HG03060 (cell line): Measurements from ENCODE around the gene SCN4B.

Source experiments
- ATAC-seq: cut with Tn5 transposase; IDR thresholded peaks from one replicate; pipeline ENCODE4 v1.9.1; 2021; ENCODE audit warnings: low read depth, moderate number of reproducible peaks; ENCODE audit not compliant: unreplicated experiment

Gene SCN4B

GRCh38 chr11:118154641-118155040, 2.0 kb upstream of the SCN4B start:
- no peak for ATAC-seq

- ATAC-seq, result no peak
These were observed 1.4 kb upstream of the SCN4B start for GRCh38 chr11:118153976-118154375.

- no peak for ATAC-seq
These were observed 893 bp upstream of the SCN4B start for GRCh38 chr11:118153516-118153915.

- ATAC-seq, result no peak
These were observed 537 bp downstream of the SCN4B start for GRCh38 chr11:118152020-118152551.

- ATAC-seq, result no peak
These were observed 1.2 kb downstream of the SCN4B start for GRCh38 chr11:118151431-118151830.

- ATAC-seq, result no peak
These were observed 3.1 kb downstream of the SCN4B start for GRCh38 chr11:118149493-118149892.

GRCh38 chr11:118148856-118149255, 3.8 kb downstream of the SCN4B start:
- ATAC-seq, result no peak

GRCh38 chr11:118148240-118148639, 4.4 kb downstream of the SCN4B start:
- ATAC-seq, result no peak

GRCh38 chr11:118147502-118147901, 5.1 kb downstream of the SCN4B start:
- no peak for ATAC-seq

GRCh38 chr11:118146554-118146953, 6.1 kb downstream of the SCN4B start:
- ATAC-seq, result no peak

- ATAC-seq, result no peak
These were observed 7.1 kb downstream of the SCN4B start for GRCh38 chr11:118145285-118146227.

- ATAC-seq, result no peak
These were observed 8.0 kb downstream of the SCN4B start for GRCh38 chr11:118144301-118145268.

GRCh38 chr11:118143661-118144185, 8.9 kb downstream of the SCN4B start:
- ATAC-seq, result no peak

- ATAC-seq, result no peak
These were observed 9.8 kb downstream of the SCN4B start for GRCh38 chr11:118142809-118143208.

- no peak for ATAC-seq
These were observed 10.5 kb downstream of the SCN4B start for GRCh38 chr11:118142081-118142480.

- no peak for ATAC-seq
These were observed 13.0 kb downstream of the SCN4B start for GRCh38 chr11:118139578-118139977.

- no peak for ATAC-seq
These were observed 13.7 kb downstream of the SCN4B start for GRCh38 chr11:118138839-118139420.

- ATAC-seq, result no peak
These were observed 15.8 kb downstream of the SCN4B start for GRCh38 chr11:118136801-118137200.

- no peak for ATAC-seq
These were observed 16.3 kb downstream of the SCN4B start for GRCh38 chr11:118136341-118136740.

- ATAC-seq, result no peak
These were observed 16.8 kb downstream of the SCN4B start for GRCh38 chr11:118135796-118136165.
